Skin epidermis (tissue), 12 donors: ENCODE measurements around the gene ZSWIM5.
"Not testable (repeated sequence)": the region's sequence is repeated elsewhere in the genome, so short reads cannot be mapped to it uniquely, and the experiment has no call there.

ENCODE experiments used
- H3K27ac ChIP-seq, 21 experiments: fragments of 200-600 bp; sonication (generic) in 11 of 21; one replicate each; pipeline ENCODE4 v1.5.0; 2020; ENCODE audit warnings: mild to moderate bottlenecking in 3 of 21, inconsistent platforms in 2 of 21, moderate library complexity in 2 of 21
- H3K4me3 ChIP-seq, 7 experiments: fragments of 200-600 bp; sonication (generic) in 2 of 7; one replicate each; pipeline ENCODE4 v1.5.0; 2020; ENCODE audit warnings: inconsistent platforms in 2 of 7, mild to moderate bottlenecking in 2 of 7, moderate library complexity in 1 of 7

ZSWIM5 gene

DNA sequence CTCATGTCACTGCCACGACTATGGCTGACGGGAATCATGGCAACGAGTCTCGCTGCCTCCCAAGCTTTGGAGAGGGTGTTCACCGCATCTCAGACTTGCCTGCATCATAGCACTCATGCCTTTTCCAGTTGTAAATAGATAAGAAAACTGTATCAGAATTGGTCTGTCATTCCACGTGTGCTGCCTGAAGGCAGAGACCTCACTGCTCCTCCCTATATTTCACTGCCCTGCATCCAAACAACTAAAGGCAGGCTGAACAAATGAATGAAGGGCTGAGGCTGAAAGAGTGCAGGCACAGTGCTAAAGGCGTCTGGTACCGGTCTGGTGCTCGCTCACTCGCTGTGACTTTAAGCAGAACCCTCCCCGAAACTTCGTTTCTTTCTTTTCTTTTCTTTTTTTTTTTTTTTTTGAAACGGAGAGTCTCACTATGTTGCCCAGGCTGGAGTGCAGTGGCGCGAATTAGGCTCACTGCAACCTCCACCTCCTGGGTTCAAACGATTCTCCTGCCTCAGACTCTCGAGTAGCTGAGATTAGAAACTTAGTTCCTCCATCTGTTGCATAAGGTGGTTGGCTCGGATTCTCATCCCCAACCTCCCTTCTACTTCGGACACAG lies 220.6 kb downstream of the ZSWIM5 start:
- Histone ChIP-seq H3K4me3 (peak overlapping the region; percentile 54 to 80 (median 72)), H3K27ac (peak overlapping the region in 20 of 21 experiments; percentile 57 to 89 (median 73))

DNA sequence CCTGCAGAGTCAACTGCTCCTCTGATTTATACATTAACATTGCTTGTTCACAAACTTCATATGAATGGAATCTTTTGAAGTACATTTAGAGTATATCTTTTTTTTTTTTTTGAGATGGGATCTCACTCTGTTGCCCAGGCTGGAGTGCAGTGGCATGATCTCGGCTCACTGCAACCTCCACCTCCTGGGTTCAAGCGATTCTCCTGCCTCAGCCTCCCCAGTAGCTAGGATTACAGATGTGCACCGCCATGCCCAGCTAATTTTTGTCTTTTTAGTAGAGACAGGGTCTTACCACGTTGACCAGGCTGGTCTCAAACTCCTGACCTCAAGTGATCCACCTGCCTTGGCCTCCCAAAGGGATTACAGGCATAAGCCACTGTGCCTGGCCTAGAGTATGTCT lies 229.0 kb downstream of the ZSWIM5 start:
- not testable (repeated sequence) for H3K27ac ChIP-seq

DNA sequence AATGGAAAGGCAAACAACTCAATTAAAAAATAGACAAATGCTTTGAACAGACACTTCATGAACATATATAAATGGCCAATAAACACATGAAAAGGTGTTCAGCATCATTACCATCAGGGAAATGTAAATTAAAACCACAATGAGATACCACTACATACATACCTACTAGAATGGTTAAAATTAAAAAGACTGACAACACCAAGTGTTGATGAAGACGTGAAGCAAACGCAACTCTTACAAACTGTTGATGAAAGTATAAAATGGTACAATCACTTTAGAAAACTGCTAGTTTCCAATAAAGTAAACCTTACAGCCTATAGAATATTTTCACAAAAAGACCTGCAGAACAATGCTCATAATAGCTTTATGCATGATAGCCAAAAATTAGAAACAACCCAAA lies 230.2 kb downstream of the ZSWIM5 start:
- no peak overlapping the region for H3K4me3 ChIP-seq
- H3K27ac ChIP-seq: no peak overlapping the region

More for the DNA sequence above, 229.0 kb downstream of the ZSWIM5 start:
- H3K4me3 ChIP-seq: not testable (repeated sequence)

DNA sequence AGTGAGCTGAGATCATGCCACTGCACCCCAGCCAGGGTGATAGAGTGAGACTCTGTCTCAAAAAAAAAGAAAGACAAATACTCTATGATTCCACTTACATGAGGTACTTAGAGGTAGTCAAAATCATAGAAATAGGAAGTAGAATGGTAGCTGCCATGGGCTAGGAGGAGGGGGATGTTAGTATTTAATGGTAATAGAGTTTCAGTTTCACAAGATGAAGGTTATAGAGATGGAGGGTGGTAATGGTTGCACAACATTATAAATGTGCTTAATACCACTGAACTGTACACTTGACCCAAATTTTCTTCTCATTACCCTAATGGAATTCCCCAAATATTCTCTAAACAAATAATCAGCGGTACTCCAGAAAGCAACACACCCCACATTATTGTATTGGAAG lies 232.8 kb downstream of the ZSWIM5 start:
- Histone ChIP-seq H3K4me3 (no peak overlapping the region), H3K27ac (no peak overlapping the region)

DNA sequence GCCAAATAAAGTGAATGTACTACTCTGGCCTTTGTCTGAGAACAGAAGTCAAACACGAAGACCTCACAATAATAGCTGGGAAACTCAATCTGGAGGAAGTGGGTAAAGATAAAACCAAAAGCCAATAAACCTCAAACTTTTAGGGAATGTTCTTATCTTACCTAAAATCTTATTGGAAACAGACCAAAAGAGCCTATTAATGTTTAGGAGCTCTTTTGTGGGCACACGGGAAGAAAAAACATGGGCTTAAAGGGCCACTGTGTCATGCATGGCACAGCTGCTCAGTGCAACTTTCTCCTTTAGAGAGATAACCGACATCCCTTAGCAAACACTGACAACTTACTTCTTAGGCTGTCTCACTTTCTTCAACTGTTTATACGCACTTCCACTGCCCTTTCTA lies 236.1 kb downstream of the ZSWIM5 start:
- Histone ChIP-seq H3K27ac (no peak overlapping the region), H3K4me3 (no peak overlapping the region)
